Kidney (tissue), 14 donors: ENCODE measurements around the gene TMPRSS3. TPM values are rescaled to one million over a fixed set of nuclear protein-coding genes. Genes with fewer than 3 reads are reported as not detected.

Experiments used
- DNase-seq, 5 donors: peaks; one replicate each; pipeline ENCODE4 v3.0.0-alpha.2; 2013 to 2020
- FAIRE-seq: peaks from 2 replicates; lab custom pipeline; 2012; peaks lifted over from hg19 to GRCh38; lab: Jason Lieb, UNC
- H3K27ac ChIP-seq, 2 donors: one replicate each; pipeline ENCODE4 v1.7.0; 2013; ENCODE audit warnings: low read depth in 2 of 2, low read length in 2 of 2, inconsistent platforms in 1 of 2
- H3K27me3 ChIP-seq: one replicate; pipeline ENCODE4 v1.7.1; 2013; ENCODE audit warnings: low read length, inconsistent platforms; ENCODE audit not compliant: control insufficient read depth, insufficient read depth
- H3K36me3 ChIP-seq, 3 donors: one replicate each; pipeline versions ENCODE4 v1.7.0 to v1.7.1; 2013; ENCODE audit warnings: low read length in 3 of 3, control low read depth in 1 of 3, inconsistent platforms in 1 of 3; ENCODE audit not compliant: insufficient read depth in 3 of 3, control insufficient read depth in 2 of 3
- H3K4me1 ChIP-seq, 3 donors: one replicate each; pipeline versions ENCODE4 v1.7.0 to v1.7.1; 2013; ENCODE audit warnings: low read length in 3 of 3, inconsistent platforms in 1 of 3, low read depth in 1 of 3; ENCODE audit not compliant: control insufficient read depth in 2 of 3, insufficient read depth in 2 of 3
- H3K4me3 ChIP-seq, 3 donors: one replicate each; pipeline versions ENCODE4 v1.7.0 to v1.8.1; 2013; ENCODE audit warnings: low read length in 3 of 3, control low read depth in 1 of 3, inconsistent platforms in 1 of 3
- H3K9ac ChIP-seq, 3 donors: one replicate each; pipeline versions ENCODE4 v1.7.0 to v1.7.1; 2013; ENCODE audit warnings: low read length in 3 of 3, control low read depth in 1 of 3, inconsistent platforms in 1 of 3
- H3K9me3 ChIP-seq, 3 donors: one replicate each; pipeline versions ENCODE4 v1.7.0 to v1.7.1; 2013; ENCODE audit warnings: low read length in 3 of 3, control low read depth in 1 of 3, inconsistent platforms in 1 of 3; ENCODE audit not compliant: control insufficient read depth in 2 of 3, insufficient read depth in 1 of 3
- intact Hi-C: fragments of 100-400 bp; cut with DNase I; formaldehyde crosslinking; loops from one replicate; pipeline ENCODE4 v1.11.1; 2022
- polyA plus RNA-seq: library from polyadenylated mRNA; stranded (reverse); fragments of 350-450 nt; fragmentation: Illumina TruSeq; extraction: RNeasy Lipid Tissue Mini Kit (QIAGEN cat#74804); gene quantifications from one replicate; pipeline ENCODE4 v1.2.3, GENCODE V29; 2014; ENCODE audit warnings: low read depth, low replicate concordance; ENCODE audit not compliant: insufficient read depth
- total RNA-seq: library from RNA; stranded (reverse); fragmentation: NEBNext Ultra II Directional; extraction: Animal tissue kit (Norgen Biotek cat#: 25700); gene quantifications from one replicate; pipeline ENCODE4 v1.2.1, GENCODE V29; 2021
- TF ChIP-seq, protein P1 (sequence below): IDR thresholded peaks from 3 replicates; pipeline ENCODE4 v1.5.1; 2012; ENCODE audit warnings: mild to moderate bottlenecking, moderate library complexity, borderline replicate concordance; ENCODE audit not compliant: insufficient read depth; ENCODE audit errors: extremely low read depth
- donor health status: control.
- donor health status: control.
- donor health status: control.
- donor health status: control.
- donor health status: control.
- donor health status: DM: yes; HTN: yes; CAD: no.
- donor health status: Normal renal cell carcinoma (clear cell type).

TMPRSS3 gene
- total and polyA plus RNA-seq, 2 donors from 2014 or later, result 3.0 to 15.4 TPM

DNA sequence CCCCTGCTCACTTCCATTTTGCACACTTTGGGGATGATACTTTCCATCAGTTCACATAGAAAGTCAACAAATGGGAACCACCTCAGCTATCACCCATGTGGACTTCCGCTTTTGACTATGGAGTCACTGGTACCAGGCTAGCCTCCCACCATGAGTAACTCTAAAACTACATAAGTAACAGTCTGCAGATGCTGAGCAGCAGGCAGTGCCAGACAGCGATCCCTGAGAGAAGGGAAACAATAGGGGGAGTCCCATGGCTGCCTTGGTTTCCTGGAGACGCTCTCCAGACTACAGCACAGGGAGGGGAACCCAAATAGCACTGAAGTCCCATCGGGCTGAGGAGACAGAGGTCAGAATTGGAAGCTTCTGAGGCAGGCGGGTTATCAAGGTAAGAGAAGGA, 42.2 kb downstream of the TMPRSS3 start:
- no peak for FAIRE-seq
- TF ChIP-seq, protein P1, sequence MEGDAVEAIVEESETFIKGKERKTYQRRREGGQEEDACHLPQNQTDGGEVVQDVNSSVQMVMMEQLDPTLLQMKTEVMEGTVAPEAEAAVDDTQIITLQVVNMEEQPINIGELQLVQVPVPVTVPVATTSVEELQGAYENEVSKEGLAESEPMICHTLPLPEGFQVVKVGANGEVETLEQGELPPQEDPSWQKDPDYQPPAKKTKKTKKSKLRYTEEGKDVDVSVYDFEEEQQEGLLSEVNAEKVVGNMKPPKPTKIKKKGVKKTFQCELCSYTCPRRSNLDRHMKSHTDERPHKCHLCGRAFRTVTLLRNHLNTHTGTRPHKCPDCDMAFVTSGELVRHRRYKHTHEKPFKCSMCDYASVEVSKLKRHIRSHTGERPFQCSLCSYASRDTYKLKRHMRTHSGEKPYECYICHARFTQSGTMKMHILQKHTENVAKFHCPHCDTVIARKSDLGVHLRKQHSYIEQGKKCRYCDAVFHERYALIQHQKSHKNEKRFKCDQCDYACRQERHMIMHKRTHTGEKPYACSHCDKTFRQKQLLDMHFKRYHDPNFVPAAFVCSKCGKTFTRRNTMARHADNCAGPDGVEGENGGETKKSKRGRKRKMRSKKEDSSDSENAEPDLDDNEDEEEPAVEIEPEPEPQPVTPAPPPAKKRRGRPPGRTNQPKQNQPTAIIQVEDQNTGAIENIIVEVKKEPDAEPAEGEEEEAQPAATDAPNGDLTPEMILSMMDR, result no peak
- H3K4me3 ChIP-seq, result no peak overlapping the region
- H3K4me1 ChIP-seq, result peaks cover 0 to 2% (median 0%) of the 10 kb centered on the region in 3 donors
- intact Hi-C loops, result no loop called here
- DNase-seq, result peak in 1 of 5 donors; percentile 0
- H3K9ac ChIP-seq, result no peak overlapping the region
- H3K27me3 ChIP-seq, result no peaks in the 10 kb centered on the region
- H3K27ac ChIP-seq, result no peak overlapping the region
- no peaks in the 10 kb centered on the region for H3K36me3 ChIP-seq
- peaks cover 0 to 14% (median 0%) of the 10 kb centered on the region in 3 donors for H3K9me3 ChIP-seq

DNA sequence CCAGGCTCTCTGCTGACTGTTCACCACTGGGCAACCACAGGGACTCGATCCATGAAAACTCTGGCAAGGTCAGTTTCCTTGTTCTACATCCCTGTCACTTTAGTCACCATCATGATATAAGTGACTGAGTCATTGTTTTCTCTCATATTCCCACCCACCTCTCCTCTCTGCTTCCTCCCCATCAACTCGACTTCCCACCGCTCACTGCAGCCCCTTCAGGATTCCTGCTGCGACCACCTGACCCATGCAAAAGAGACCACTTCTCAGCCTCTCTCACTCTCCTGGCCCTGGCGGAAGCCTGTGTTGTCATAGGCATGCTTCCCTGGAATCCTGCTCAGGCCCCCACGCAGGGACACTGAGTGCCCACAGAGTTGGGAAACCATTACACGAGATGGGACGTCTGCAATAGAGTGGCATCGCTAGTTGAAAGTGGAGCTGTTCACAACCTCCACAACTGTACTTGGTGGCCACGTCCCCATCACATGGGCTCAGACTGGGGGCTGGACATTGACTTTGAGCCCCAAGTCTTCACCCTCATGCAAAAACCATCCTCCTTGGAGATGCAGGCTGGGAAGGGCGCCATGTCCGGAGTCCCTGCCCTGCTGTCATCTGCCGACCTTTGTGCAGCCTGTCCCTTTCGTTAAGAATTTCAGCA, 43.3 kb downstream of the TMPRSS3 start:
- intact Hi-C loops, result no loop called here
- H3K4me1 ChIP-seq, result peaks cover 0 to 2% (median 0%) of the 10 kb centered on the region in 3 donors
- no peaks in the 10 kb centered on the region for H3K36me3 ChIP-seq
- H3K27ac ChIP-seq, result no peak overlapping the region
- peaks cover 0 to 14% (median 0%) of the 10 kb centered on the region in 3 donors for H3K9me3 ChIP-seq
- TF ChIP-seq, protein P1, result no peak
- DNase-seq (peak in 2 of 5 donors; percentile 29 to 41), FAIRE-seq (no peak)
- no peak overlapping the region for H3K4me3 ChIP-seq
- no peak overlapping the region for H3K9ac ChIP-seq
- no peaks in the 10 kb centered on the region for H3K27me3 ChIP-seq

DNA sequence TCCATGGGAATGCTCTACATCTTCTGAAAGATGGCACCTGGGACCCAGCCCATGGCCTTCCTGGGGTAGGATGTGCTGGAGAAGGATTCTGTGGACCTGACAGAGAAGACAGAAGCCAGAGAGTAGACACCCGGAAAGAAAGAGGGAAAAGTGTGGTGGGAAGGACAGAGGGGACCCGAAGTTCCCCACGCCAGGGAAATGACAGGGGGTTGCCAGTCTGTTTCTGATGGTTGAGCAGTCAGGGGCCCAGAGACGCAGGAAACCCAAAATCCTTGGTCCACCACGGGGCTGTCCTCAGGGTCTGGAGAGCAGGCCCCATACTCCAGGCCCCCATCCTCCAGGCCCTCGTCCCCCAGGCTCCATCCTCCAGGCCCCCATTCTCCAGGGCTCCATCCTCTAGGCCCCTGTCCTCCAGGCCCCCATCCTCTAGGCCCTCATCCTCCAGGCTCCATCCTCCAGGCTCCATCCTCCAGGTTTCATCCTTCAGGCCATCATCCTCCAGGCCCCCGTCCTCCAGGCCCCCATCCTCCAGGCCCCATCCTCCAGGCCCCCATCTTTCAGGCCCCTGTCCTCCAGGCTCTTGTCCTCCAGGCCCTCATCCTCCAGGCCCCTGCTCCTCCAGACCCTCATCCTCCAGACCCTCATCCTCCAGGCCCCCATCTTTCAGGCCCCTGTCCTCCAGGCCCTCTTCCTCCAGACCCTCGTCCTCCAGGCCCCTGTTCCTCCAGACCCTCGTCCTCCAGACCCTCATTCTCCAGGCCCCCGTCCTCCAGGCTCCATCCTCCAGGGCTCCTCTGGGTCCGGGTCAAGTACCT, 44.0 kb downstream of the TMPRSS3 start:
- peak in 2 of 5 donors; percentile 31 to 37 for DNase-seq

More for the DNA sequence above, 44.0 kb downstream of the TMPRSS3 start:
- Histone ChIP-seq H3K27ac (no peak overlapping the region), H3K9me3 (peaks cover 0 to 7% (median 0%) of the 10 kb centered on the region in 3 donors), H3K36me3 (no peaks in the 10 kb centered on the region), H3K27me3 (no peaks in the 10 kb centered on the region), H3K4me1 (peaks cover 0 to 2% (median 0%) of the 10 kb centered on the region in 3 donors), H3K4me3 (no peak overlapping the region), H3K9ac (no peak overlapping the region)
- intact Hi-C loops, result no loop called here
- TF ChIP-seq, protein P1, result no peak
- FAIRE-seq, result no peak
